H9 (cell line): ENCODE measurements around the gene TAOK3. TPM values are rescaled to one million over a fixed set of nuclear protein-coding genes. Genes with fewer than 3 reads are reported as not detected.

ENCODE experiments used
- DNase-seq: peaks from one replicate; pipeline ENCODE4 v3.0.0-alpha.2; 2017
- H2AFZ ChIP-seq: one replicate; pipeline ENCODE4 v1.6.1; 2013; ENCODE audit warnings: mild to moderate bottlenecking, low read length, control low read depth, moderate library complexity
- H2AK5ac ChIP-seq: 2 replicates; pipeline ENCODE4 v1.6.1; 2013; ENCODE audit warnings: low read length, control low read depth, mixed read lengths; ENCODE audit not compliant: insufficient read length
- H2BK120ac ChIP-seq: one replicate; pipeline ENCODE4 v1.6.1; 2013; ENCODE audit warnings: low read depth, mild to moderate bottlenecking, low read length, control low read depth, inconsistent platforms; ENCODE audit not compliant: poor library complexity, severe bottlenecking
- H2BK12ac ChIP-seq: 2 replicates; pipeline ENCODE4 v1.6.1; 2013; ENCODE audit warnings: low read length, control low read depth, mixed read lengths, low read depth; ENCODE audit not compliant: insufficient read length
- H2BK15ac ChIP-seq: 2 replicates; pipeline ENCODE4 v1.6.1; 2013; ENCODE audit warnings: low read depth, low read length, control low read depth
- H2BK20ac ChIP-seq: one replicate; pipeline ENCODE4 v1.6.1; 2013; ENCODE audit warnings: low read depth, mild to moderate bottlenecking, low read length, control low read depth, inconsistent platforms; ENCODE audit not compliant: poor library complexity, severe bottlenecking
- H2BK5ac ChIP-seq: 2 replicates; pipeline ENCODE4 v1.6.1; 2013; ENCODE audit warnings: low read length, control low read depth, mixed read lengths; ENCODE audit not compliant: insufficient read length
- H3K14ac ChIP-seq: 2 replicates; pipeline ENCODE4 v1.6.1; 2013; ENCODE audit warnings: low read length, control low read depth; ENCODE audit not compliant: insufficient read depth
- H3K18ac ChIP-seq: 2 replicates; pipeline ENCODE4 v1.6.1; 2013; ENCODE audit warnings: low read depth, mild to moderate bottlenecking, mixed read lengths, low read length, control low read depth; ENCODE audit not compliant: insufficient read length
- H3K23ac ChIP-seq: 2 replicates; pipeline ENCODE4 v1.6.1; 2013; ENCODE audit warnings: low read length, control low read depth, mixed read lengths, low read depth; ENCODE audit not compliant: insufficient read length
- H3K23me2 ChIP-seq: 2 replicates; pipeline ENCODE4 v1.6.1; 2013; ENCODE audit warnings: low read depth, mild to moderate bottlenecking, mixed read lengths, low read length, control low read depth; ENCODE audit not compliant: insufficient read length, poor library complexity, severe bottlenecking
- H3K27ac ChIP-seq: 2 replicates; pipeline ENCODE4 v1.5.1; 2013; ENCODE audit warnings: low read length, control low read depth, mixed read lengths, low read depth; ENCODE audit not compliant: insufficient read length
- H3K27me3 ChIP-seq: 2 replicates; pipeline ENCODE4 v1.6.1; 2013; ENCODE audit warnings: low read length, control low read depth, inconsistent platforms; ENCODE audit not compliant: insufficient read depth
- H3K4ac ChIP-seq: 2 replicates; pipeline ENCODE4 v1.6.1; 2013; ENCODE audit warnings: low read depth, mild to moderate bottlenecking, control low read depth, inconsistent platforms, low read length, moderate library complexity
- H3K4me1 ChIP-seq: 2 replicates; pipeline ENCODE4 v1.6.1; 2013; ENCODE audit warnings: low read length, control low read depth, inconsistent platforms; ENCODE audit not compliant: insufficient read depth
- H3K4me2 ChIP-seq: 2 replicates; pipeline ENCODE4 v1.6.1; 2013; ENCODE audit warnings: low read length, control low read depth, mixed read lengths; ENCODE audit not compliant: insufficient read length, insufficient read depth
- H3K56ac ChIP-seq: 2 replicates; pipeline ENCODE4 v1.6.1; 2013; ENCODE audit warnings: low read depth, mild to moderate bottlenecking, mixed read lengths, low read length, control low read depth; ENCODE audit not compliant: insufficient read length
- H3K79me1 ChIP-seq: 2 replicates; pipeline ENCODE4 v1.6.1; 2013; ENCODE audit warnings: low read depth, mild to moderate bottlenecking, moderate library complexity, low read length, control low read depth, inconsistent platforms; ENCODE audit not compliant: insufficient read depth, poor library complexity, severe bottlenecking
- H3K79me2 ChIP-seq: 2 replicates; pipeline ENCODE4 v1.6.1; 2013; ENCODE audit warnings: low read length, control low read depth, inconsistent platforms; ENCODE audit not compliant: insufficient read depth
- H3K9ac ChIP-seq: 2 replicates; pipeline ENCODE4 v1.6.1; 2013; ENCODE audit warnings: low read length, control low read depth, mixed read lengths; ENCODE audit not compliant: insufficient read length; ENCODE audit errors: extremely low read depth
- H3K9me3 ChIP-seq: one replicate; pipeline ENCODE4 v1.6.1; 2013; ENCODE audit warnings: low read depth, low read length, inconsistent platforms; ENCODE audit not compliant: control insufficient read depth
- H3T11ph ChIP-seq: one replicate; pipeline ENCODE4 v1.6.1; 2013; ENCODE audit warnings: mild to moderate bottlenecking, low read length, control low read depth, inconsistent platforms
- H4K20me1 ChIP-seq: one replicate; pipeline ENCODE4 v1.6.1; 2013; ENCODE audit not compliant: control insufficient read depth, insufficient read length, insufficient read depth
- H4K5ac ChIP-seq: 2 replicates; pipeline ENCODE4 v1.6.1; 2013; ENCODE audit warnings: low read depth, mild to moderate bottlenecking, mixed read lengths, low read length, control low read depth; ENCODE audit not compliant: insufficient read length
- H4K8ac ChIP-seq: replicated peaks from 2 replicates; pipeline ENCODE4 v1.6.1; 2013; ENCODE audit warnings: low read length, control low read depth, mixed read lengths, low read depth; ENCODE audit not compliant: insufficient read length
- H4K91ac ChIP-seq: 2 replicates; pipeline ENCODE4 v1.6.1; 2013; ENCODE audit warnings: low read depth, mild to moderate bottlenecking, moderate library complexity, mixed read lengths, low read length, control low read depth; ENCODE audit not compliant: insufficient read length
- H3K27ac Mint-ChIP-seq, 3 experiments: 2 replicates in 2 of 3; 3 replicates in 1 of 3; pipeline ENCODE4 v1.8.0; 2020 to 2021; ENCODE audit warnings: mixed read lengths in 3 of 3, mild to moderate bottlenecking in 1 of 3, moderate library complexity in 1 of 3
- H3K27me3 Mint-ChIP-seq: 2 replicates; pipeline ENCODE4 v1.8.0; 2021; ENCODE audit warnings: low read depth, mild to moderate bottlenecking, moderate library complexity, mixed read lengths
- H3K36me3 Mint-ChIP-seq, 3 experiments: 2 replicates in 2 of 3; 3 replicates in 1 of 3; pipeline ENCODE4 v1.8.0; 2020 to 2021; ENCODE audit warnings: low read depth in 3 of 3, mixed read lengths in 3 of 3; ENCODE audit not compliant: insufficient read depth in 1 of 3
- H3K4me1 Mint-ChIP-seq, 2 experiments: 2 replicates each; pipeline ENCODE4 v1.8.0; 2020; ENCODE audit warnings: mixed read lengths in 2 of 2
- H3K4me3 Mint-ChIP-seq, 2 experiments: 2 replicates in 1 of 2; 3 replicates in 1 of 2; pipeline ENCODE4 v1.8.0; 2020 to 2021; ENCODE audit warnings: mild to moderate bottlenecking in 2 of 2, mixed read lengths in 2 of 2, moderate library complexity in 1 of 2
- H3K9me3 Mint-ChIP-seq, 2 experiments: 2 replicates in 1 of 2; 3 replicates in 1 of 2; pipeline ENCODE4 v1.8.0; 2020; ENCODE audit warnings: mild to moderate bottlenecking in 2 of 2, mixed read lengths in 2 of 2, moderate library complexity in 1 of 2
- total RNA-seq: library from RNA; stranded (reverse); gene quantifications from 2 replicates; pipeline ENCODE4 v1.2.1, GENCODE V29; 2021
- TF ChIP-seq, protein P1 (sequence below): fragments of 200-600 bp; sonication (generic); conservative IDR thresholded peaks from 3 replicates; pipeline ENCODE4 v1.8.0; 2021; ENCODE audit warnings: antibody characterized with exemption, mild to moderate bottlenecking

Gene TAOK3
- total RNA-seq, 1 experiment from 2014 or later, result 5.2 TPM

DNA sequence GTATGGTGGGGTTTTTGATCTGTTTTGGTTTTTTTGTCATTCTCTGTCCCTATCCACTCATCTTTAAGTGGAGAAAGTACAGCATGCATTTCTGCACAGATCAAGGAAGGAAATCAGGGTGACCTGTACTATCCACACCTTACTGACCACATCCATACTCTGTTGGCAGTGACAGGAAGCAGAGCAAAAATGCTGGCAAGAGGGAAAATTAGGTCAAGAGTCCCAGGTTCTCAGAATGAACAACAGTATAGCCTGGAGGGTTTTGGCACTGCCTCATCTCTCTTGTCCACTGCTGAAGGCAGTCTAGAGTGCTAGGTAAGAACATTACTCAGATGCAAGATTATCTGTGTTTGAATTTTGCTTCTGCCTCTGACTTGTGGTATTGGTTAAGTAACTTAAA lies 70.7 kb downstream of the TAOK3 start:
- Mint-ChIP-seq H3K27me3 (no peaks in the 10 kb centered on the region), H3K4me3 (no peak overlapping the region), H3K36me3 (no peaks in the 10 kb centered on the region), H3K4me1 (peaks cover 6 to 11% of the 10 kb centered on the region in 2 experiments), H3K9me3 (no peaks in the 10 kb centered on the region), H3K27ac (no peak overlapping the region)
- no peaks in the 10 kb centered on the region for H3K27me3 ChIP-seq
- H2BK20ac ChIP-seq, result no peak overlapping the region
- no peak for DNase-seq
- H2BK120ac ChIP-seq, result no peak overlapping the region
- no peaks in the 10 kb centered on the region for H3K79me2 ChIP-seq
- no peak overlapping the region for H3T11ph ChIP-seq
- no peaks in the 10 kb centered on the region for H3K79me1 ChIP-seq
- no peaks in the 10 kb centered on the region for H3K23me2 ChIP-seq
- H3K23ac ChIP-seq, result no peak overlapping the region
- no peak overlapping the region for H4K5ac ChIP-seq
- H3K4me2 ChIP-seq, result no peak overlapping the region
- H3K27ac ChIP-seq, result no peak overlapping the region
- no peak overlapping the region for H4K91ac ChIP-seq
- H3K14ac ChIP-seq, result no peak overlapping the region
- H3K9me3 ChIP-seq, result no peaks in the 10 kb centered on the region
- no peak overlapping the region for H2BK5ac ChIP-seq
- TF ChIP-seq, protein P1, sequence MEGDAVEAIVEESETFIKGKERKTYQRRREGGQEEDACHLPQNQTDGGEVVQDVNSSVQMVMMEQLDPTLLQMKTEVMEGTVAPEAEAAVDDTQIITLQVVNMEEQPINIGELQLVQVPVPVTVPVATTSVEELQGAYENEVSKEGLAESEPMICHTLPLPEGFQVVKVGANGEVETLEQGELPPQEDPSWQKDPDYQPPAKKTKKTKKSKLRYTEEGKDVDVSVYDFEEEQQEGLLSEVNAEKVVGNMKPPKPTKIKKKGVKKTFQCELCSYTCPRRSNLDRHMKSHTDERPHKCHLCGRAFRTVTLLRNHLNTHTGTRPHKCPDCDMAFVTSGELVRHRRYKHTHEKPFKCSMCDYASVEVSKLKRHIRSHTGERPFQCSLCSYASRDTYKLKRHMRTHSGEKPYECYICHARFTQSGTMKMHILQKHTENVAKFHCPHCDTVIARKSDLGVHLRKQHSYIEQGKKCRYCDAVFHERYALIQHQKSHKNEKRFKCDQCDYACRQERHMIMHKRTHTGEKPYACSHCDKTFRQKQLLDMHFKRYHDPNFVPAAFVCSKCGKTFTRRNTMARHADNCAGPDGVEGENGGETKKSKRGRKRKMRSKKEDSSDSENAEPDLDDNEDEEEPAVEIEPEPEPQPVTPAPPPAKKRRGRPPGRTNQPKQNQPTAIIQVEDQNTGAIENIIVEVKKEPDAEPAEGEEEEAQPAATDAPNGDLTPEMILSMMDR, result no peak
- H3K56ac ChIP-seq, result no peak overlapping the region
- no peak overlapping the region for H2AFZ ChIP-seq
- H3K9ac ChIP-seq, result no peak overlapping the region
- no peak overlapping the region for H2BK15ac ChIP-seq
- no peak overlapping the region for H3K4ac ChIP-seq
- no peak overlapping the region for H4K8ac ChIP-seq
- H4K20me1 ChIP-seq, result no peaks in the 10 kb centered on the region
- H2AK5ac ChIP-seq, result no peak overlapping the region
- H3K18ac ChIP-seq, result no peak overlapping the region
- no peak overlapping the region for H2BK12ac ChIP-seq
- peaks cover 3% of the 10 kb centered on the region; the same call in 1 of the 2 replicates for H3K4me1 ChIP-seq
